ENCODE data around the gene ARMC12.

- TF ChIP-seq POLR2A (IDR thresholded peaks at IDR 0.05) (no peak), CTCF (IDR thresholded peaks at IDR 0.05) (no peak)
These were observed 38.0 kb upstream of the ARMC12 start for GRCh38 chr6:35698858-35699257.

Data from thyroid gland (tissue), 4 donors.